ENCODE results near the gene OPN3. TPM values are rescaled to one million over a fixed set of nuclear protein-coding genes. Genes with fewer than 3 reads are reported as not detected.

The OPN3 gene
- total RNA-seq, 2 donors from 2014 or later, result 11.7 to 39.1 TPM

DNA sequence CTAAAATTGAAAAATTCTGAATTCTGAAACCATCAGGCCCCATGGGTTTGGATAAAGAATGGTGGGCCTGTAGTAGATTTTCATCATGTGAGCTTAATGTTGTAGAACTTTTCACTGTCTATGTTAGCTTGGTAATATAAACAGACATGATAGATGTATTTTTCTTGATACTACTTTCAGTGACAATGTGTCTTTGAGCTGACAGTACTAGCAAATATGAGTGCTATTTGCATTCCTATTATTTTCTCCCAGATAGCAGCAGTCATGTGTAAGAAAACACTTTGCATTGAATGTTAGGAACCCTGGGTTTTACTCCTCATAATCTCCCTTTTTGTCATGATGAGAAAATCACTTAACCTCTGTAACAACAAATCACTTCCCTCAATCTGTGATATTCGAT, 89.9 kb downstream of the OPN3 start:
- no peaks in the 10 kb centered on the region for H3K4me1 ChIP-seq
- H3K4me3 ChIP-seq, result no peak overlapping the region
- no peak overlapping the region for H3K9ac ChIP-seq (ENCODE audit: low read depth in 2 of 2, low read length in 2 of 2)
- H3K27me3 ChIP-seq, result no peaks in the 10 kb centered on the region
- intact Hi-C loops (cut with DNase I), result no loop called here
- no peak for DNase-seq
- H3K9me3 ChIP-seq, result no peaks in the 10 kb centered on the region
- H3K36me3 ChIP-seq, result no peaks in the 10 kb centered on the region
- no peak overlapping the region for H3K27ac ChIP-seq
- TF ChIP-seq CTCF (IDR thresholded peaks at IDR 0.05), result no peak

DNA sequence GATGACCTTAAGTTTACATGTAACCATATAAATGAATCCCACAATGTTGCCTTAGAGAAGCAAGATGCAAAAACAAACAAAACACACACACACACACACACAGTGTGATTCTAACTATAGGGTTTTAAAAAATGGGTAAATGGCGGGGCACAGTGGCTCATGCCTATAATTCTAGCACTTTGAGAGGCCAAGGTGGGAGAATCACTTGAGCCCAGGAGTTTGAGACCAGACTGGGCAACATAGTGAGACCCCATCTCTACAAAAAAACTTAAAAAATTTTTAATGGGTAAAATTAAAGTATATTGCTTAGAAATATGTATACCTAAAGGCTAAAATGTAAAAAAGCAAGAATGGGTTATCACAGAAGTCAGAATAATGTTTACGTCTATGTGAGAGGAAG, 92.2 kb downstream of the OPN3 start:
- H3K27me3 ChIP-seq, result no peaks in the 10 kb centered on the region
- H3K36me3 ChIP-seq, result no peaks in the 10 kb centered on the region
- H3K4me3 ChIP-seq, result no peak overlapping the region
- no peaks in the 10 kb centered on the region for H3K4me1 ChIP-seq
- no peak overlapping the region for H3K9ac ChIP-seq (ENCODE audit: low read depth in 2 of 2, low read length in 2 of 2)
- H3K9me3 ChIP-seq, result no peaks in the 10 kb centered on the region
- H3K27ac ChIP-seq, result no peak overlapping the region
- intact Hi-C loops (cut with DNase I), result no loop called here
- DNase-seq, result no peak
- no peak for TF ChIP-seq CTCF (IDR thresholded peaks at IDR 0.05)

Other genes starting within 250 kb of the OPN3 start
- 100 to 1,000 TPM; 132 to 138 TPM for gene FH, start 120.6 kb downstream of the OPN3 start, total RNA-seq
- gene KMO, start 108.0 kb downstream of the OPN3 start, total RNA-seq, result under 1 TPM in 1 of 2 donors, not detected in 1; 0.80 TPM
- 10 to 100 TPM in 1 of 2 donors, 1 to 10 TPM in 1; 5.7 to 10.6 TPM for gene CHML, start within 50 bp of the OPN3 start, total RNA-seq
- gene WDR64, start 11.9 kb upstream of the OPN3 start, total RNA-seq, result not detected
- gene EXO1, start 207.8 kb upstream of the OPN3 start, total RNA-seq, result 10 to 100 TPM in 1 of 2 donors, 1 to 10 TPM in 1; 5.1 to 17.6 TPM